WTC11 (cell line): ENCODE measurements around the gene NEIL3. TPM values are rescaled to one million over a fixed set of nuclear protein-coding genes. Genes with fewer than 3 reads are reported as not detected.

Source experiments
- ATAC-seq: fragments of 200-7000 bp; cut with Tn5 transposase; 2 replicates; pipeline ENCODE4 v1.10.0; 2021; ENCODE audit warnings: mild to moderate bottlenecking, moderate library complexity
- CTCF ChIA-PET: fragments of 300-600 bp; sonication (Branson Sonifier 250); formaldehyde crosslinking; loops from one replicate; lab custom pipeline; 2021; ENCODE audit warnings: antibody characterized with exemption; lab: Charles Lee
- POLR2A ChIA-PET: fragments of 350-600 bp; sonication (Branson Sonifier 250); formaldehyde crosslinking; loops from one replicate; lab custom pipeline; 2021; ENCODE audit warnings: antibody characterized with exemption; lab: Charles Lee
- DNase-seq: peaks from one replicate; pipeline ENCODE4 v3.0.0; 2021; ENCODE audit warnings: low spot score
- H3K27ac Mint-ChIP-seq: 2 replicates; pipeline ENCODE4 v1.8.0; 2021; ENCODE audit warnings: mixed read lengths
- H3K27me3 Mint-ChIP-seq: 2 replicates; pipeline ENCODE4 v1.8.0; 2021; ENCODE audit warnings: low read depth, mild to moderate bottlenecking, moderate library complexity, mixed read lengths
- H3K36me3 Mint-ChIP-seq: 2 replicates; pipeline ENCODE4 v1.8.0; 2021; ENCODE audit warnings: mixed read lengths
- H3K4me1 Mint-ChIP-seq: 2 replicates; pipeline ENCODE4 v1.8.0; 2022; ENCODE audit warnings: mixed read lengths
- H3K4me3 Mint-ChIP-seq: 2 replicates; pipeline ENCODE4 v1.8.0; 2021; ENCODE audit warnings: mild to moderate bottlenecking, moderate library complexity, mixed read lengths
- H3K9me3 Mint-ChIP-seq: 2 replicates; pipeline ENCODE4 v1.8.0; 2021; ENCODE audit warnings: mixed read lengths
- ATF1 ChIP-seq: sonication (generic); formaldehyde crosslinking; IDR thresholded peaks from 2 replicates; pipeline ENCODE4 v1.8.1; 2023; ENCODE audit warnings: mild to moderate bottlenecking, moderate library complexity, missing genetic modification reagents
- CDX4 ChIP-seq: fragments of 250-450 bp; sonication (Bioruptor Pico); IDR thresholded peaks from 2 replicates; pipeline ENCODE4 v1.9.0; 2021; ENCODE audit warnings: moderate library complexity, mild to moderate bottlenecking, inconsistent platforms, borderline replicate concordance
- CREM ChIP-seq: sonication (generic); formaldehyde crosslinking; IDR thresholded peaks from 2 replicates; pipeline ENCODE4 v1.8.1; 2022; ENCODE audit warnings: mild to moderate bottlenecking, missing genetic modification reagents, moderate library complexity
- ELF4 ChIP-seq: sonication (generic); formaldehyde crosslinking; IDR thresholded peaks from 2 replicates; pipeline ENCODE4 v1.8.1; 2022; ENCODE audit warnings: low read depth, mild to moderate bottlenecking, moderate library complexity, missing genetic modification reagents
- ESRRA ChIP-seq: sonication (generic); formaldehyde crosslinking; IDR thresholded peaks from 2 replicates; pipeline ENCODE4 v1.8.1; 2022; ENCODE audit warnings: mild to moderate bottlenecking, missing genetic modification reagents, borderline replicate concordance
- GTF2I ChIP-seq: fragments of 250-450 bp; sonication (Bioruptor Pico); conservative IDR thresholded peaks from 2 replicates; pipeline ENCODE4 v1.4.0; 2021; ENCODE audit warnings: mild to moderate bottlenecking
- HMGA2 ChIP-seq: fragments of 250-450 bp; sonication (Bioruptor Pico); IDR thresholded peaks from 2 replicates; pipeline ENCODE4 v1.4.0; 2021; ENCODE audit warnings: mild to moderate bottlenecking, moderate library complexity
- JAZF1 ChIP-seq: fragments of 250-450 bp; sonication (Bioruptor Pico); IDR thresholded peaks from 2 replicates; pipeline ENCODE4 v1.9.0; 2021; ENCODE audit warnings: moderate library complexity, mild to moderate bottlenecking, inconsistent platforms
- MYBL2 ChIP-seq: sonication (generic); formaldehyde crosslinking; IDR thresholded peaks from 2 replicates; pipeline ENCODE4 v1.8.1; 2023; ENCODE audit warnings: mild to moderate bottlenecking, moderate library complexity, missing genetic modification reagents
- NFATC4 ChIP-seq: fragments of 250-450 bp; sonication (Bioruptor Pico); IDR thresholded peaks from 2 replicates; pipeline ENCODE4 v1.9.0; 2021; ENCODE audit warnings: mild to moderate bottlenecking
- NFYB ChIP-seq: sonication (generic); formaldehyde crosslinking; conservative IDR thresholded peaks from 2 replicates; pipeline ENCODE4 v1.8.0; 2022; ENCODE audit warnings: low read depth, missing genetic modification reagents
- NR1H2 ChIP-seq: sonication (generic); formaldehyde crosslinking; IDR thresholded peaks from 2 replicates; pipeline ENCODE4 v1.9.0; 2021; ENCODE audit warnings: mild to moderate bottlenecking, moderate library complexity, missing genetic modification reagents
- TEAD4 ChIP-seq: sonication (generic); formaldehyde crosslinking; IDR thresholded peaks from 2 replicates; pipeline ENCODE4 v1.8.0; 2022; ENCODE audit warnings: mild to moderate bottlenecking, missing genetic modification reagents
- TP53 ChIP-seq: sonication (generic); formaldehyde crosslinking; IDR thresholded peaks from 2 replicates; pipeline ENCODE4 v1.8.1; 2023; ENCODE audit warnings: mild to moderate bottlenecking, missing genetic modification reagents
- ZNF232 ChIP-seq: sonication (generic); formaldehyde crosslinking; IDR thresholded peaks from 2 replicates; pipeline ENCODE4 v1.8.0; 2022; ENCODE audit warnings: mild to moderate bottlenecking, missing genetic modification reagents
- ZNF263 ChIP-seq: sonication (generic); formaldehyde crosslinking; IDR thresholded peaks from 2 replicates; pipeline ENCODE4 v1.8.1; 2022; ENCODE audit warnings: low read depth, mild to moderate bottlenecking, moderate library complexity, missing genetic modification reagents
- ZNF671 ChIP-seq: fragments of 250-450 bp; sonication (Bioruptor Pico); IDR thresholded peaks from 2 replicates; pipeline ENCODE4 v1.8.0; 2021; ENCODE audit warnings: mild to moderate bottlenecking
- total RNA-seq: library from RNA; stranded (reverse); gene quantifications from 3 replicates; pipeline ENCODE4 v1.2.3, GENCODE V29; 2021
- TF ChIP-seq, protein P1 (sequence below): sonication (generic); formaldehyde crosslinking; IDR thresholded peaks from 2 replicates; pipeline ENCODE4 v1.8.1; 2022; ENCODE audit warnings: mild to moderate bottlenecking, missing genetic modification reagents, moderate library complexity, borderline replicate concordance
- TF ChIP-seq, protein P2 (sequence below): sonication (generic); formaldehyde crosslinking; IDR thresholded peaks from 2 replicates; pipeline ENCODE4 v1.8.0; 2023; ENCODE audit warnings: mild to moderate bottlenecking, missing genetic modification reagents
- TF ChIP-seq, protein P3 (sequence below): fragments of 250-450 bp; sonication (Bioruptor Pico); conservative IDR thresholded peaks from 2 replicates; pipeline ENCODE4 v1.9.0; 2021; ENCODE audit warnings: mild to moderate bottlenecking
- TF ChIP-seq, protein P4 (sequence below): sonication (generic); formaldehyde crosslinking; IDR thresholded peaks from 2 replicates; pipeline ENCODE4 v1.8.1; 2023; ENCODE audit warnings: mild to moderate bottlenecking, missing genetic modification reagents
- TF ChIP-seq, protein P5 (sequence below): sonication (generic); formaldehyde crosslinking; IDR thresholded peaks from 2 replicates; pipeline ENCODE4 v1.8.1; 2023; ENCODE audit warnings: mild to moderate bottlenecking, missing genetic modification reagents, moderate library complexity
- TF ChIP-seq, protein P6 (sequence below): sonication (generic); formaldehyde crosslinking; IDR thresholded peaks from 2 replicates; pipeline ENCODE4 v1.8.0; 2022; ENCODE audit warnings: mild to moderate bottlenecking, missing genetic modification reagents

The NEIL3 gene
- total RNA-seq, 1 experiment from 2014 or later: 9.9 TPM

- POLR2A ChIA-PET: no interaction called here
- ATAC-seq (no peak), DNase-seq (no peak)
- Mint-ChIP-seq H3K36me3 (peaks cover 35% of the 10 kb centered on the region), H3K4me3 (no peak overlapping the region), H3K4me1 (peaks cover 7% of the 10 kb centered on the region; the same call in 1 of the 2 replicates), H3K27ac (no peak overlapping the region), H3K9me3 (peaks cover 9% of the 10 kb centered on the region), H3K27me3 (no peaks in the 10 kb centered on the region)
- TF ChIP-seq, protein P1, sequence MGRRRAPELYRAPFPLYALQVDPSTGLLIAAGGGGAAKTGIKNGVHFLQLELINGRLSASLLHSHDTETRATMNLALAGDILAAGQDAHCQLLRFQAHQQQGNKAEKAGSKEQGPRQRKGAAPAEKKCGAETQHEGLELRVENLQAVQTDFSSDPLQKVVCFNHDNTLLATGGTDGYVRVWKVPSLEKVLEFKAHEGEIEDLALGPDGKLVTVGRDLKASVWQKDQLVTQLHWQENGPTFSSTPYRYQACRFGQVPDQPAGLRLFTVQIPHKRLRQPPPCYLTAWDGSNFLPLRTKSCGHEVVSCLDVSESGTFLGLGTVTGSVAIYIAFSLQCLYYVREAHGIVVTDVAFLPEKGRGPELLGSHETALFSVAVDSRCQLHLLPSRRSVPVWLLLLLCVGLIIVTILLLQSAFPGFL (CRISPR knock-in tag): no peak
- TF ChIP-seq HMGA2 (CRISPR knock-in tag) (no peak), NR1H2 (CRISPR knock-in tag) (no peak), ELF4 (CRISPR knock-in tag) (no peak), TP53 (no peak), MYBL2 (CRISPR knock-in tag) (no peak), JAZF1 (CRISPR knock-in tag) (no peak), ZNF671 (CRISPR knock-in tag) (no peak), ESRRA (CRISPR knock-in tag) (no peak)
- TF ChIP-seq, protein P2, sequence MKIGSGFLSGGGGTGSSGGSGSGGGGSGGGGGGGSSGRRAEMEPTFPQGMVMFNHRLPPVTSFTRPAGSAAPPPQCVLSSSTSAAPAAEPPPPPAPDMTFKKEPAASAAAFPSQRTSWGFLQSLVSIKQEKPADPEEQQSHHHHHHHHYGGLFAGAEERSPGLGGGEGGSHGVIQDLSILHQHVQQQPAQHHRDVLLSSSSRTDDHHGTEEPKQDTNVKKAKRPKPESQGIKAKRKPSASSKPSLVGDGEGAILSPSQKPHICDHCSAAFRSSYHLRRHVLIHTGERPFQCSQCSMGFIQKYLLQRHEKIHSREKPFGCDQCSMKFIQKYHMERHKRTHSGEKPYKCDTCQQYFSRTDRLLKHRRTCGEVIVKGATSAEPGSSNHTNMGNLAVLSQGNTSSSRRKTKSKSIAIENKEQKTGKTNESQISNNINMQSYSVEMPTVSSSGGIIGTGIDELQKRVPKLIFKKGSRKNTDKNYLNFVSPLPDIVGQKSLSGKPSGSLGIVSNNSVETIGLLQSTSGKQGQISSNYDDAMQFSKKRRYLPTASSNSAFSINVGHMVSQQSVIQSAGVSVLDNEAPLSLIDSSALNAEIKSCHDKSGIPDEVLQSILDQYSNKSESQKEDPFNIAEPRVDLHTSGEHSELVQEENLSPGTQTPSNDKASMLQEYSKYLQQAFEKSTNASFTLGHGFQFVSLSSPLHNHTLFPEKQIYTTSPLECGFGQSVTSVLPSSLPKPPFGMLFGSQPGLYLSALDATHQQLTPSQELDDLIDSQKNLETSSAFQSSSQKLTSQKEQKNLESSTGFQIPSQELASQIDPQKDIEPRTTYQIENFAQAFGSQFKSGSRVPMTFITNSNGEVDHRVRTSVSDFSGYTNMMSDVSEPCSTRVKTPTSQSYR (CRISPR knock-in tag): no peak
- TF ChIP-seq, protein P3, sequence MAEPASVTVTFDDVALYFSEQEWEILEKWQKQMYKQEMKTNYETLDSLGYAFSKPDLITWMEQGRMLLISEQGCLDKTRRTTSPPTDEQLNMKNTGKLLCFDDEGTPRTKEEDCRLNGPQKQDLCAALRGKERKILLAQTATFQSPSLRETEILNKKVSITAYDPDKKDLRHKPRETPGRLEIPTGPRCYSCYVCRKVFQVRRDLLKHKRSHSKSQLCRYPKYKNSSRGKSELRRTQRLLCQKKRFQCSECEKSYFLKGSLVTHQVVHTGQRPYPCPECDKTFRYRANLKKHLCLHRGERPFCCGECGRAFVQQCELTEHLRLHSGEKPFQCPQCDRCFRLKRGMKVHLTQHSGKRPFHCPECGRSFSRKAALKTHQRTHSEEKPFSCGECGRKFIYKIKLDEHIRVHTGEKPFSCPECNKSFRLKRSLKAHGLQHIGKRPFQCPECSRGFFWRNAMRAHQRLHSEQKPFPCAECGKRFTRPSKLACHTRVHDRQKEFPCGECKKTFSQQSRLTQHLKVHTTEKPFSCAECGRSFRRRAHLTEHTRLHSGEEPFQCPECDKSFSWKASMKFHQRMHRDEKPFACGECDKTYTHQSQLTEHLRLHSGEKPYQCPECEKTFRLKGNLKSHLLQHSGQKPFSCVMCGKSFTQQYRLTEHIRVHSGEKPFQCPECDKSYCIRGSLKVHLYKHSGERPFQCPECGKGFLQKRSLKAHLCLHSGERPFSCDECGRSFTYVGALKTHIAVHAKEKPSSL: no peak
- TF ChIP-seq, protein P4, sequence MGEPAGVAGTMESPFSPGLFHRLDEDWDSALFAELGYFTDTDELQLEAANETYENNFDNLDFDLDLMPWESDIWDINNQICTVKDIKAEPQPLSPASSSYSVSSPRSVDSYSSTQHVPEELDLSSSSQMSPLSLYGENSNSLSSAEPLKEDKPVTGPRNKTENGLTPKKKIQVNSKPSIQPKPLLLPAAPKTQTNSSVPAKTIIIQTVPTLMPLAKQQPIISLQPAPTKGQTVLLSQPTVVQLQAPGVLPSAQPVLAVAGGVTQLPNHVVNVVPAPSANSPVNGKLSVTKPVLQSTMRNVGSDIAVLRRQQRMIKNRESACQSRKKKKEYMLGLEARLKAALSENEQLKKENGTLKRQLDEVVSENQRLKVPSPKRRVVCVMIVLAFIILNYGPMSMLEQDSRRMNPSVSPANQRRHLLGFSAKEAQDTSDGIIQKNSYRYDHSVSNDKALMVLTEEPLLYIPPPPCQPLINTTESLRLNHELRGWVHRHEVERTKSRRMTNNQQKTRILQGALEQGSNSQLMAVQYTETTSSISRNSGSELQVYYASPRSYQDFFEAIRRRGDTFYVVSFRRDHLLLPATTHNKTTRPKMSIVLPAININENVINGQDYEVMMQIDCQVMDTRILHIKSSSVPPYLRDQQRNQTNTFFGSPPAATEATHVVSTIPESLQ (CRISPR knock-in tag): no peak
- CTCF ChIA-PET: interaction anchor here (1.3 kb wide), 1 partner anchor 73 kb away, joined by 3 read pairs; no protein-coding TSS in a partner anchor
Observed at GRCh38 chr4:177322881-177323280, 13.2 kb downstream of the NEIL3 start.

- H3K27ac Mint-ChIP-seq: no peak overlapping the region; the same call in 1 of the 2 replicates
- no peak overlapping the region for H3K4me3 Mint-ChIP-seq
- H3K4me1 Mint-ChIP-seq: peaks cover 7% of the 10 kb centered on the region; the same call in 1 of the 2 replicates
- POLR2A ChIA-PET: no interaction called here
- TF ChIP-seq, protein P5, sequence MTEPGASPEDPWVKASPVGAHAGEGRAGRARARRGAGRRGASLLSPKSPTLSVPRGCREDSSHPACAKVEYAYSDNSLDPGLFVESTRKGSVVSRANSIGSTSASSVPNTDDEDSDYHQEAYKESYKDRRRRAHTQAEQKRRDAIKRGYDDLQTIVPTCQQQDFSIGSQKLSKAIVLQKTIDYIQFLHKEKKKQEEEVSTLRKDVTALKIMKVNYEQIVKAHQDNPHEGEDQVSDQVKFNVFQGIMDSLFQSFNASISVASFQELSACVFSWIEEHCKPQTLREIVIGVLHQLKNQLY: no peak
- TF ChIP-seq CREM (CRISPR knock-in tag) (no peak), NFATC4 (CRISPR knock-in tag) (no peak), ZNF232 (CRISPR knock-in tag) (no peak), TEAD4 (no peak), CDX4 (CRISPR knock-in tag) (no peak), NFYB (no peak), JAZF1 (CRISPR knock-in tag) (no peak), ZNF263 (no peak), GTF2I (CRISPR knock-in tag) (no peak), ATF1 (no peak)
- TF ChIP-seq, protein P6, sequence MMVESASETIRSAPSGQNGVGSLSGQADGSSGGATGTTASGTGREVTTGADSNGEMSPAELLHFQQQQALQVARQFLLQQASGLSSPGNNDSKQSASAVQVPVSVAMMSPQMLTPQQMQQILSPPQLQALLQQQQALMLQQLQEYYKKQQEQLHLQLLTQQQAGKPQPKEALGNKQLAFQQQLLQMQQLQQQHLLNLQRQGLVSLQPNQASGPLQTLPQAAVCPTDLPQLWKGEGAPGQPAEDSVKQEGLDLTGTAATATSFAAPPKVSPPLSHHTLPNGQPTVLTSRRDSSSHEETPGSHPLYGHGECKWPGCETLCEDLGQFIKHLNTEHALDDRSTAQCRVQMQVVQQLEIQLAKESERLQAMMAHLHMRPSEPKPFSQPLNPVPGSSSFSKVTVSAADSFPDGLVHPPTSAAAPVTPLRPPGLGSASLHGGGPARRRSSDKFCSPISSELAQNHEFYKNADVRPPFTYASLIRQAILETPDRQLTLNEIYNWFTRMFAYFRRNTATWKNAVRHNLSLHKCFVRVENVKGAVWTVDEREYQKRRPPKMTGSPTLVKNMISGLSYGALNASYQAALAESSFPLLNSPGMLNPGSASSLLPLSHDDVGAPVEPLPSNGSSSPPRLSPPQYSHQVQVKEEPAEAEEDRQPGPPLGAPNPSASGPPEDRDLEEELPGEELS: no peak
- H3K9me3 Mint-ChIP-seq: peaks cover 14% of the 10 kb centered on the region
- ATAC-seq (no peak), DNase-seq (no peak)
- H3K27me3 Mint-ChIP-seq: no peaks in the 10 kb centered on the region
- CTCF ChIA-PET: no interaction called here
- H3K36me3 Mint-ChIP-seq: peaks cover 40% of the 10 kb centered on the region
Observed at GRCh38 chr4:177323416-177323815, 13.7 kb downstream of the NEIL3 start.
